Panc1 (cell line): ENCODE results near the gene PRKAR2B. TPM values are rescaled to one million over a fixed set of nuclear protein-coding genes. Genes with fewer than 3 reads are reported as not detected.

Experiments used
- total RNA-seq: library from RNA; stranded (reverse); gene quantifications from one replicate; pipeline ENCODE4 v1.2.1, GENCODE V29; 2021; ENCODE audit not compliant: unreplicated experiment

PRKAR2B gene
- total RNA-seq, 1 experiment from 2014 or later = 0.51 TPM

Other genes starting within 250 kb of the PRKAR2B start
- 0.13 TPM for gene PIK3CG, start 179.4 kb upstream of the PRKAR2B start, total RNA-seq
- gene HBP1, start 124.3 kb downstream of the PRKAR2B start, total RNA-seq = 28.1 TPM